IPS-NIHi7 (cell line): ENCODE results near the gene ABCD3.
"Not testable (repeated sequence)": the region's sequence is repeated elsewhere in the genome, so short reads cannot be mapped to it uniquely, and the experiment has no call there.

Experiments used
- DNase-seq: peaks from one replicate; pipeline ENCODE4 v3.0.0; 2012; ENCODE audit warnings: mixed read lengths; ENCODE audit errors: extremely low spot score

The ABCD3 gene

DNA sequence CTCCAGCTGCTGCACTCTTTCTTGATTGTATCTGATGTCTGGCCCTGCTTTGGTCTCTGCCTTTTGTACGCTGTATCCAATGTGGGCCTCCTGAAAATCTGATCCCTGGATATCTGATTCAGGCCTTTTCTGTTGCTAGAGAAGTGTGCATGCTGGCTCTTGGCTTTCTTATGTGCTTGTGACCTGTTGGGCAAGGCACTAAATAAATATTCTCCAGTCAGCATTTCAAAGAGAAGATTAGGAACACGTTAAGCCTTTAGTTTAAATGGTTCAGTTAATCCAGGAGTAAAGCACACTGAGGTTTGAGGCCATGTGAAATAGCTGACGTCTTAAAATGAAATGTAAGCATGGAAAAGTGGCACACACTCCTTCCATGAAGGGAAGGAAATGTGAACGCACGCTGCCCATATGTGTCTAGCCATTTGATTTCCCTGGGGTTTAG lies 132.6 kb downstream of the ABCD3 start:
- DNase-seq = no peak

DNA sequence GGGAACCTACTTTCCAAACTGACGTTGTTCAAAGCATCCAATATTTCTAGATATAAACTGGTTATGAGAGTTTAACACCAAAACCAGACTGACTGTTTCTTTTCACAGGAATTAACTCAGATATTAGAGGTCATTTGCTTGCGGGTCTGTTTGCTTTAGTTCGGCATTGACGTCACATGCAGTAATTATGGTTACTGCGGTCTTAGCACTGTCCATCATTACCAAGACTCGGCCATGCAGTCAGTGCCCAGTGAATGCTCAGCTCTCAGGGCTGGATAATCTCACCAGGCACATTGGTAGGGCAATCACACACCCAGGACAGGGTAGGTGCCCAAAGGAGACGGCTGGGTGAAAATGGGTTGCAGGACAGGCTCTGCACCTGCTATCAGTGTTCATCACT lies 133.3 kb downstream of the ABCD3 start:
- no peak for DNase-seq

DNA sequence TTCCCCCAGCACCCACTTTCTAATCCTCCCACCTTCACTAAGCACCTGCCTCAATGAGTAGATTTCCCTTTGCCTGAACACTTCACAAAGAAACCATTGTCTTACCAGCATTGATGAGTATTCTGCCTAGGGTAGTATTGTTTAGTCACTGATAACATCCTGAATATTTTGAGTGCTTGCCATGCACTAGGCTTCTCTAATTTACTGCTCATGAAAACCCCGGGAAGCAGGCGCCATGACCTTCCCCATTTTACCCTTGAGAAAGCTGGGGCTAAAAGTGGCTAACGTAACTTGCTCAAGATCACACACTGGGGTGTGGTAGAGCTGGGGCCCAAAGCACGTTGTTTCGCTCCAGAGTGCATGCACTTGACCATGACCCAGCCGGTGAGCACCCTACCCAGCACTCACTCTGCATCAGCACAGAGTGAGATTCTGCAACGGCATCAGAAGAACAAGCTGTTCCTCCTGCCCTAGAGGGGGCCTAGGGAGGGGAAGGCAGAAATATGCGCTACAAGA lies 133.9 kb downstream of the ABCD3 start:
- no peak for DNase-seq

DNA sequence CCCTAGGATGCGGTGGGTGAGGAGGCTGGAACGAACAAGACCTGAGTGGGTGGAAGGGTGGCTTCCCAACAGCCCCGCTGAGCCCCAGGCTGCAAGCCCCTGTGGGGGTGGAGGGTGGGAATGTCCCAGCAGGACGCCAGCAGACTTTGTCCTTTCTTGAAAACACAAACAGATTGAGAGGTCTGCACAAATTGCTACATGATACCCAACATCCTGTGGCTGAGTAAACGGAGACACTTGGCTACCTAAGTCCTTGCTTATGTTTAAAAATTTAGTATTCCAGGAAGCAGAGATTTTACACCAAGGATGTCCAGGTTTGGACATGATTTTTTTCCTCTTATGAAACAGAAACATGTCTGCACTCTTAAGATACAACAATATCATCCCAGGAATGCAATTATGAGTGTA lies 135.1 kb downstream of the ABCD3 start:
- peak; percentile 46 for DNase-seq

DNA sequence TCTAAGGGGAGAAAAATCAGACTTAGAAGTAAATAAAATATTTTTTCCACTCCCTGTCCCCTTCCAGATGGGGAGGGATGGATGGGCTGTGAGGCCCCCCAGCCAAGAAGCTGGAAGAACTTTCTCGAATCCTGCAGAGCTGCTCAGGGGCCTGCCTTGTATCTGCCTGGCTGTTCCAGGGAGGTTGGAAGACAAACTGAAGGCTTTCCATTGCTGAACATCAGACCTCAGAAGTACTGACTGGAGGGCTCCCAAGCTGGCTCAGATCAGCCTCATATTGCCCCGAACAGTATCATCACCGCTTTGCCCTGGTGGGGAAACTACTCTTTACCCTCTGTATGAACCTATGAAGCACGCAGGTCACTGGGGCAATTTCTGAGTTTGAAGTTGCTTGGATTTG lies 135.7 kb downstream of the ABCD3 start:
- no peak for DNase-seq

DNA sequence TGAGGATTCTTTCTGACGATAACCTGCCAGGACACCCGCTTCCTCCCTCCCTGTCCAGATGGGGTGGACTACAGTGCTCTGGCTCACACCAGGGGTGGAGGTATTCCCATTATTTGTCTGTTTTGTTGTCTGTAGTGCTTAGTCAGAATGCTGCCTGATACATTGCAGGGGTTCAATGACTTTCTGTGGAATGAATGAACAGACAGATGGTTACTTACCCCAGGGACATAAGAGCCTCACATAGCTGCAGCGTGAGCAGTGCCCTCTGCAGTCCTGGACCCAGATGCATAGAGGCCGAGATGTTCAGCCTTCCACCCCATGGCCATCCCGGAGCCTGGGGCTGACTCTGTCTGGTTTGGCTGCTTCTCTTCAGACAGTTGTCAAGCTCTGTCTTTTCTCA lies 136.4 kb downstream of the ABCD3 start:
- no peak for DNase-seq

DNA sequence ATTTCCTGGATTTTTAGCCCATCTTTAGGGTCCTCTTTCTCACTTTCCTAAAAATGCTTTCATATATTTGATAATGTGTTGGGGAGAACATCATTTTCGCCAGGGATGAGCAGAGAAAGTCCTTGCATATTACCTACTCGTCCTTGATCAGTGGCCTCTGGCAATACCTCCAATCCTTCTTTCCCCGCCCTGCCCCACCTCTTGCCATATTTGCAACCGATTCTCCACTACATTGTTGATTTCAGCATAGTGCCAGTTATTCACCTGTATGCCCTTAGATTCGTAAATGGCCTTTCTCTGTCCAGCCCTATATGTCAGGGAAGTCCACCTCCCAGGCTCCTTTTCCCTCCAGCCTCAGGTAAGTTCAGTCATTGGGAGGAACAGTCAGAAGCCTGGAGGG lies 136.9 kb downstream of the ABCD3 start:
- no peak for DNase-seq

DNA sequence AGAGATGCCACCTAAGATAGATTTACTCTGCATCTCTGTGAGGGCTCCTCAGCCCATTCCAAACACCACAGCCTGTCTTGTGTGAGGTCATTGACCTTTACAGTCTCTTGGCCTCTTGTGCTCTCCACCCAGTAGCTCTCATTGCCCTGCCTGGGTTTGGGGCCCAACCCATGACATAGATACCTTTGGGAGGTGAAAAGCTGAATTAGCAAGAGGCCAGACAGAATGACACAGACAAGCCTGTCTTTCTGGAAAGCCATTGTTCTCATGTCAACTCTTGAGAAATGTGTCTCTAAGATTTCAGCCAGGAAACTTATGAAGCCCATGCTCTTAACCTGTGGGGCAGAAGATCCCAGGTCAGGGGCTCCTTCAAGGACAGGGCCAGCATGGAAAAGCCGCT lies 141.7 kb downstream of the ABCD3 start:
- DNase-seq = no peak

DNA sequence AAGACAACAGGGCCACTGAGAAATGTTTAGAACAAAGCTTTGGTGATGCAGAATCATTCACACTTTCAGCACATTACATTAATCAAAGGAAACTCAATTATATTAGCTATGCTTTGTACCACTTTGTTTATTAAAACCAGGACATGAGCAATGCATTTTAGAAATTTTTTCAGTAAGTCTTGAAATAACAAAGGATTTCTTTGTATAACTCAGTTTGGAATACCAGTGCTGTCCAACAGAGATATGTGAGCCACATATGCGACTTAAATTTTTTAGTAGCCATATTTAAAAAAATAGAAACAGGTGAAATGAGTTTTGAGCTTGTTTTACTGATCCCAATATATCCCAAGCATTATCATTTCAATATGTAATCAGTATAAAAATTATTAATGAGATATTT lies 142.1 kb downstream of the ABCD3 start:
- no peak for DNase-seq

DNA sequence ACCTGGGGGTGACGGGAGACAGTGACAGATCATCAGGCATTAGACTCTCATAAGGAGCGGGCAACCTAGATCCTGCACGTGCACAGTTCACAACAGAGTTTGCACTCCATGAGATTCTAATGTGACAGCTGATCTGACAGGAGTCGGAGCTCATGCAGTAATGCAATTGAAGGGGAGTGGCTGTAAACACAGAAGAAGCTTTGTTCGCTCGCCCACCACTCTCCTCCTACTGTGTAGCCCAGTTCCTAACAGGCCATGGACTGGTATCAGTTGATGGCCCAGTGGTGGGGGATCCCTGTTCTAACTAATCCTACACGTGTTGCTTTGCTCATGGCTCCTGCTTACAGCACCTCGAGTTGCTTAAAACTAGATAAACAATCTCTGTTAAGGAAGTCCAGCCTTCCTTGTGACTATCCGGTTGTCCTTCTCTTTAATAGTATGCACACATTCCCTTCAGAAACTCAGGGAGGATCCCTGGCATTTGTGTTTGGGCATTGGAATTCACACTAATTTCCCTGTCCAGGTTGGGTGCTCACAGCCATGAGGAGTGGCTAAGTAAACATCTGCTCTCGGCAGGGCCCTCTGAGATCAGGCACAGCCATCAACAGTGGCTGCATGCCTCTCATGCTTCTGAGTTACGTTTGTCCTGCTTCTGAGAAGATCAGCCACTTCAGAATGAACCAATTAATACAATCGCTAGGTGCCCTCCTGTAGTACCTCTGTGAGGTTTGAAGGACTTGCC lies 144.5 kb downstream of the ABCD3 start:
- no peak for DNase-seq

DNA sequence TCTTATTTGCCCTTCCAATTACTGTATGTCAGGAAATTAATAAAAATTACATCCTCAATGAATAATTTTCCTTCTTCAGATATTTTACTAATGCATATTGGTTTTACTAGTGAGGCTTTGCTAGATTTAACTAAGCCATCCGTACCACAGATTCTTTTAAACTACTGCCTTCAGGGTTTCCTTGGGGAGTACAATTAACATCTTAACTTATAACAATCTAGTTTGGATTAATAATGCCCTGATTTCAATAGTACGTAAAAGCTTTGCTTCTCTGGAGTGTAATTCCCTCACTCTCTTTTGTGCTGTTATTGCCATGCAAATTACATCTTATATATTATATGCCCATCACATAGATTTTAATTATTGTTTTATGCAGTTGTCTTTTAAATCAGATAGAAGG lies 147.7 kb downstream of the ABCD3 start:
- no peak for DNase-seq

DNA sequence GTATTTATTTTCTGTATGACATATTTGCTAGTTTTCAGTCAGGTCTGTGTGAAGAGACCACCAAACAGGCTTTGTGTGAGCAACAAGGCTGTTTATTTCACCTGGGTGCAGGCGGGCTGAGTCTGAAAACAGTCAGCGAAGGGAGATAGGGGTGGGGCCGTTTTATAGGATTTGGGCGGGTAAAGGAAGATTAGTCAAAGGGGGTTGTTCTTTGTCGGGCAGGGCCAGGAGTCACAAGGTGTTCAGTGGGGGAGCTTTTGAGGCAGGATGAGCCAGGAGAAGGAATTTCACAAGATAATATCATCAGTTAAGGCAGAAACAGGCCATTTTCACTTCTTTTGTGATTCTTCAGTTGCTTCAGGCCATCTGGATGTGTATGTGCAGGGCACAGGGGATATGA lies 148.2 kb downstream of the ABCD3 start:
- DNase-seq = not testable (repeated sequence)

DNA sequence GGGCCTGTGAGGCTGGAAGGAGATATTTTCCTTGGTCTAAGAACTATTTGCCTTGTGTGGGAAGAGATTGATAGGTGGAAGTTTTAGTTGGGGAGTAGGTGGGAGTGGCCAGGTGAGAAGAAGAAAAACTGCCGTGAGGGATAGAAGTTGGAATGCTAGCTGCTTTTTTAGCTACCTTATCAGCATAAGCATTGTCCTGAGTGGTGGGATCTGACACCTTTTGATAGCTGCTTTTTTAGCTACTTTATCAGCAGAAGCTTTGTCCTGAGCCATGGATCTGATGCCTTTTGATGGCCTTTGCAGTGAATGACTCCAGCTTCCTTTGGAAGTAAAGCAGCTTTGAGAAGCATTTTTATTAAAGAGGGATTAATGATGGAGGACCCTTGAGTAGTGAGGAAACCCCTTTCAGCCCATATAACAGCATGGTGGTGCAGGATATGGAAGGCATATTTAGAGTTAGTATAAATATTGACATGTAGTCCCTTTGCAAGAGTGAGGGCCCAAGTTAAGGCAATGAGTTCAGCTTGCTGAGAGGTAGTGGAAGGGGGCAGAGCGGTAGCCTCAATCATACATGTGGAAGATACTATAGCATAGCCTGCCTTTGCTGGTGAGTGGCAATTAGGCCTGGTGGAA lies 149.9 kb downstream of the ABCD3 start:
- not testable (repeated sequence) for DNase-seq
